Osteocyte (in vitro differentiated cells): Measurements from ENCODE around the gene NTNG1. TPM values are rescaled to one million over a fixed set of nuclear protein-coding genes. Genes with fewer than 3 reads are reported as not detected.

Source experiments
- DNase-seq: peaks from one replicate; pipeline ENCODE4 v3.0.0; 2021; ENCODE audit warnings: mixed read lengths; ENCODE audit not compliant: unreplicated experiment; ENCODE audit errors: extremely low spot score
- H3K27ac Mint-ChIP-seq: one replicate; pipeline ENCODE4 v1.8.0; 2021; ENCODE audit warnings: mild to moderate bottlenecking, mixed read lengths; ENCODE audit not compliant: unreplicated experiment
- H3K27me3 Mint-ChIP-seq: one replicate; pipeline ENCODE4 v1.8.0; 2021; ENCODE audit warnings: mixed read lengths; ENCODE audit not compliant: unreplicated experiment
- H3K36me3 Mint-ChIP-seq: one replicate; pipeline ENCODE4 v1.8.0; 2021; ENCODE audit warnings: mixed read lengths; ENCODE audit not compliant: unreplicated experiment
- H3K4me1 Mint-ChIP-seq: one replicate; pipeline ENCODE4 v1.8.0; 2021; ENCODE audit warnings: mixed read lengths; ENCODE audit not compliant: unreplicated experiment
- H3K4me3 Mint-ChIP-seq: one replicate; pipeline ENCODE4 v1.8.0; 2021; ENCODE audit warnings: mild to moderate bottlenecking, moderate library complexity, mixed read lengths; ENCODE audit not compliant: unreplicated experiment
- H3K9me3 Mint-ChIP-seq: one replicate; pipeline ENCODE4 v1.8.0; 2021; ENCODE audit warnings: mixed read lengths; ENCODE audit not compliant: unreplicated experiment
- CTCF ChIP-seq: fragments of 200-600 bp; sonication (generic); IDR thresholded peaks from 2 replicates; pipeline ENCODE4 v1.5.0; 2021; ENCODE audit warnings: antibody characterized with exemption, mild to moderate bottlenecking, moderate library complexity
- total RNA-seq: library from RNA; stranded (reverse); gene quantifications from 2 replicates; pipeline ENCODE4 v1.2.1, GENCODE V29; 2021

NTNG1 gene
- total RNA-seq, 1 donor from 2014 or later, result not detected

GRCh38 chr1:107243461-107243860, 102.6 kb downstream of the NTNG1 start:
- DNase-seq, result no peak
- H3K36me3 Mint-ChIP-seq, result no peaks in the 10 kb centered on the region
- no peak overlapping the region for H3K27ac Mint-ChIP-seq
- no peak overlapping the region for H3K4me3 Mint-ChIP-seq
- H3K27me3 Mint-ChIP-seq, result peaks cover 2% of the 10 kb centered on the region
- no peaks in the 10 kb centered on the region for H3K9me3 Mint-ChIP-seq
- H3K4me1 Mint-ChIP-seq, result no peaks in the 10 kb centered on the region
- no peak for TF ChIP-seq CTCF

- H3K9me3 Mint-ChIP-seq, result no peaks in the 10 kb centered on the region
- H3K36me3 Mint-ChIP-seq, result no peaks in the 10 kb centered on the region
- no peak for TF ChIP-seq CTCF
- no peaks in the 10 kb centered on the region for H3K4me1 Mint-ChIP-seq
- H3K27me3 Mint-ChIP-seq, result peaks cover 2% of the 10 kb centered on the region
- H3K27ac Mint-ChIP-seq, result no peak overlapping the region
- H3K4me3 Mint-ChIP-seq, result no peak overlapping the region
- no peak for DNase-seq
These were observed 104.1 kb downstream of the NTNG1 start for GRCh38 chr1:107244709-107245500.

- Mint-ChIP-seq H3K4me1 (no peaks in the 10 kb centered on the region), H3K4me3 (no peak overlapping the region), H3K36me3 (no peaks in the 10 kb centered on the region), H3K27me3 (peaks cover 2% of the 10 kb centered on the region), H3K27ac (no peak overlapping the region), H3K9me3 (no peaks in the 10 kb centered on the region)
- DNase-seq, result no peak
- no peak for TF ChIP-seq CTCF
These were observed 106.0 kb downstream of the NTNG1 start for GRCh38 chr1:107246775-107247345.

- H3K4me1 Mint-ChIP-seq, result no peaks in the 10 kb centered on the region
- H3K9me3 Mint-ChIP-seq, result no peaks in the 10 kb centered on the region
- H3K4me3 Mint-ChIP-seq, result no peak overlapping the region
- no peak for DNase-seq
- H3K27ac Mint-ChIP-seq, result no peak overlapping the region
- no peaks in the 10 kb centered on the region for H3K36me3 Mint-ChIP-seq
- TF ChIP-seq CTCF, result no peak
- peaks cover under 1% of the 10 kb centered on the region for H3K27me3 Mint-ChIP-seq
These were observed 106.8 kb downstream of the NTNG1 start for GRCh38 chr1:107247679-107248078.

GRCh38 chr1:107250169-107250568, 109.3 kb downstream of the NTNG1 start:
- Mint-ChIP-seq H3K9me3 (no peaks in the 10 kb centered on the region), H3K36me3 (no peaks in the 10 kb centered on the region), H3K4me3 (no peak overlapping the region), H3K4me1 (no peaks in the 10 kb centered on the region), H3K27ac (no peak overlapping the region), H3K27me3 (peaks cover 4% of the 10 kb centered on the region)
- no peak for TF ChIP-seq CTCF
- DNase-seq, result no peak
